Measurements from ENCODE around the gene SLC30A2. TPM values are rescaled to one million over a fixed set of nuclear protein-coding genes. Genes with fewer than 3 reads are reported as not detected.

SLC30A2 gene
- total RNA-seq, 1 donor from 2014 or later, result 0.17 TPM

DNA sequence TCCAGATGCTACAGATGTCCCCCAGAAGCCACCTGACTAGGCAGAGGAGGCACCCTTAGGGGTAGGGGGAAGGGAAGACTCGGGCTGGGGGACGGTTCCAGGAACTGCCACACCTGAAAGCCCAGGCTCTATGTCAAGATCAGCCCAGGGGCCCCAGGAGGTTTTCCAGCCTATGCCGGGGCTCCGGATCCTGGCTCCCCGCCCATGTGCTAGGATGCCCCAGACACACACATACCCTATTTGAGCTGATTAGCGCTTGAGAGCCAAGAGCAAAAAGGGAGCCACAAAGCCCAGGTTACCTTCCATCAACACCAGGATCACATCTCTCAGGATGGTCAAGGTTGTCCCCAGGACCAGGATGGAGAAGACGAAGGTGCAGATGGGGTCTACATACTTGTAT is 4.5 kb downstream of the SLC30A2 start:
- DNase-seq (ENCODE audit: low spot score, unreplicated experiment), result no peak
- H3K9me3 Mint-ChIP-seq (ENCODE audit: low read depth), result no peaks in the 10 kb centered on the region
- TF ChIP-seq, protein P1, sequence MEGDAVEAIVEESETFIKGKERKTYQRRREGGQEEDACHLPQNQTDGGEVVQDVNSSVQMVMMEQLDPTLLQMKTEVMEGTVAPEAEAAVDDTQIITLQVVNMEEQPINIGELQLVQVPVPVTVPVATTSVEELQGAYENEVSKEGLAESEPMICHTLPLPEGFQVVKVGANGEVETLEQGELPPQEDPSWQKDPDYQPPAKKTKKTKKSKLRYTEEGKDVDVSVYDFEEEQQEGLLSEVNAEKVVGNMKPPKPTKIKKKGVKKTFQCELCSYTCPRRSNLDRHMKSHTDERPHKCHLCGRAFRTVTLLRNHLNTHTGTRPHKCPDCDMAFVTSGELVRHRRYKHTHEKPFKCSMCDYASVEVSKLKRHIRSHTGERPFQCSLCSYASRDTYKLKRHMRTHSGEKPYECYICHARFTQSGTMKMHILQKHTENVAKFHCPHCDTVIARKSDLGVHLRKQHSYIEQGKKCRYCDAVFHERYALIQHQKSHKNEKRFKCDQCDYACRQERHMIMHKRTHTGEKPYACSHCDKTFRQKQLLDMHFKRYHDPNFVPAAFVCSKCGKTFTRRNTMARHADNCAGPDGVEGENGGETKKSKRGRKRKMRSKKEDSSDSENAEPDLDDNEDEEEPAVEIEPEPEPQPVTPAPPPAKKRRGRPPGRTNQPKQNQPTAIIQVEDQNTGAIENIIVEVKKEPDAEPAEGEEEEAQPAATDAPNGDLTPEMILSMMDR (IDR thresholded peaks at IDR 0.05; ENCODE audit: unreplicated experiment), result no peak
- peaks cover 2% of the 10 kb centered on the region for H3K4me1 Mint-ChIP-seq (ENCODE audit: low read depth)
- H3K27ac Mint-ChIP-seq, result no peak overlapping the region
- no peaks in the 10 kb centered on the region for H3K36me3 Mint-ChIP-seq (ENCODE audit: insufficient read depth)
- H3K27me3 Mint-ChIP-seq, result peaks cover 48% of the 10 kb centered on the region
- H3K4me3 Mint-ChIP-seq (ENCODE audit: low read depth), result no peak overlapping the region

DNA sequence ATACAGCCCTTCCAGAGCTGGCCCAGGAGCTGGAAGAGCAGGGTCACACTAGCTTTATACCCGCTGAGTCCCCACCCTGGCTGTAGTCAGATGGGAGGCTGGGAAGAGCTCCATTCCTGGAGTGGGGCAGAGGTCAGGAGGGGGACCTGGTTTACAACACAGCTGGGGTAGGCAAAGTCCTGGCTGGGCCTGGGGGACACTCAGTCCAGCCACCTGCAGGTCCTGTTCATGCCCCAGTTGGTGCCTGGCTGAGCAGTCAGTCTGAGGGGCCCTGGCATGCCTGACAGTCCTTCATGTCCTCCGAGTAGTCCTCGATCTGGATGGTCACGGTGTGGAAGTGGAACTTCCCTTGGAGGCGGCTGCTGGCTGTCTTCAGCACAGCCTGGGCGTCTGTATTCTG is 7.0 kb downstream of the SLC30A2 start:
- no peak overlapping the region for H3K4me3 Mint-ChIP-seq (ENCODE audit: low read depth)
- TF ChIP-seq, protein P1 (IDR thresholded peaks at IDR 0.05; ENCODE audit: unreplicated experiment), result no peak

DNA sequence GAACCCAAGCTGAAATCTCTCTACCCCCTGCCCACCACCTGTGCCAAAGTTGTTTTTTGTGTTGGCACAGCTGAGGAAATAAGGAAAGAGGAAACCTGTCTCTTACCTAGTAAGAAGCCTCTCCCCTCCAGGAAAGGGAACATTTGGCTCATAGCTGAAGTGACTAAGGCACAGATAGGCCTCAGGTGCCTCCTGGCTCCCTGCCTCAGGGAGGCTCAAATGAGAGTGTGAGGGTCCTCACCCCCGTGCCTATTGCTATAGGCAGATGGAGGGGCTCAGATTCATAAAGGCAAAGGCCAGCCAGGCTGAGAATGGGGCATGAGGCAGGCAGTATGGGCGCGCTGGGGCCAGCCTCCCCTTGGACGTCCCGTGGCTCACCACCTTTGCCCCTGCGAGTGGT is 7.4 kb downstream of the SLC30A2 start:
- Mint-ChIP-seq H3K9me3 (ENCODE audit: low read depth) (no peaks in the 10 kb centered on the region), H3K27me3 (peaks cover 37% of the 10 kb centered on the region), H3K4me1 (ENCODE audit: low read depth) (peaks cover 8% of the 10 kb centered on the region), H3K27ac (no peak overlapping the region), H3K4me3 (ENCODE audit: low read depth) (no peak overlapping the region), H3K36me3 (ENCODE audit: insufficient read depth) (no peaks in the 10 kb centered on the region)
- TF ChIP-seq, protein P1 (IDR thresholded peaks at IDR 0.05; ENCODE audit: unreplicated experiment), result no peak
- no peak for DNase-seq (ENCODE audit: low spot score, unreplicated experiment)

More for the DNA sequence above, 7.0 kb downstream of the SLC30A2 start:
- peaks cover 40% of the 10 kb centered on the region for H3K27me3 Mint-ChIP-seq
- peaks cover 8% of the 10 kb centered on the region for H3K4me1 Mint-ChIP-seq (ENCODE audit: low read depth)
- no peak for DNase-seq (ENCODE audit: low spot score, unreplicated experiment)
- no peaks in the 10 kb centered on the region for H3K9me3 Mint-ChIP-seq (ENCODE audit: low read depth)
- H3K36me3 Mint-ChIP-seq (ENCODE audit: insufficient read depth), result no peaks in the 10 kb centered on the region
- no peak overlapping the region for H3K27ac Mint-ChIP-seq

DNA sequence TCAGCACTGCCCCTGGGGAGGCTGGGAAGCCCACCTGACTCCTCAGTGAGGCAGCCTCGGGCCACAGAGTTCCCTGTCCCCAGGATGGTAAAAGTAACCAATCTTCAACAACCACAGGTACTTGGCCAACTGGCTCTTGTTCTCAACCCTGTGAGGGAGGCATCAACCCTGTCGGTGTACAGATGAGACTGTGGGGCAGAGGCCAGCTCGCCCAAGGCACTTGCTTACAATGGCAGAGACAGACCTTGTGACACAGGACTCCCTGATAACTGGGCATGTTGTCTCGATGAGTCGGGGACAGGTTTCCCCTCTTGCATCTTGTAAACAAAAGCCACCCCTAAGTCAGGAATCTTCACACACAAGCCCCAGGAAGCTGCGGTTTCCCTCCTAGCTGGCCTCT is 8.0 kb downstream of the SLC30A2 start:
- Mint-ChIP-seq H3K4me1 (ENCODE audit: low read depth) (peaks cover 8% of the 10 kb centered on the region), H3K27me3 (peaks cover 31% of the 10 kb centered on the region), H3K4me3 (ENCODE audit: low read depth) (no peak overlapping the region), H3K36me3 (ENCODE audit: insufficient read depth) (no peaks in the 10 kb centered on the region), H3K27ac (no peak overlapping the region), H3K9me3 (ENCODE audit: low read depth) (no peaks in the 10 kb centered on the region)
- TF ChIP-seq, protein P1 (IDR thresholded peaks at IDR 0.05; ENCODE audit: unreplicated experiment), result no peak
- DNase-seq (ENCODE audit: low spot score, unreplicated experiment), result no peak

DNA sequence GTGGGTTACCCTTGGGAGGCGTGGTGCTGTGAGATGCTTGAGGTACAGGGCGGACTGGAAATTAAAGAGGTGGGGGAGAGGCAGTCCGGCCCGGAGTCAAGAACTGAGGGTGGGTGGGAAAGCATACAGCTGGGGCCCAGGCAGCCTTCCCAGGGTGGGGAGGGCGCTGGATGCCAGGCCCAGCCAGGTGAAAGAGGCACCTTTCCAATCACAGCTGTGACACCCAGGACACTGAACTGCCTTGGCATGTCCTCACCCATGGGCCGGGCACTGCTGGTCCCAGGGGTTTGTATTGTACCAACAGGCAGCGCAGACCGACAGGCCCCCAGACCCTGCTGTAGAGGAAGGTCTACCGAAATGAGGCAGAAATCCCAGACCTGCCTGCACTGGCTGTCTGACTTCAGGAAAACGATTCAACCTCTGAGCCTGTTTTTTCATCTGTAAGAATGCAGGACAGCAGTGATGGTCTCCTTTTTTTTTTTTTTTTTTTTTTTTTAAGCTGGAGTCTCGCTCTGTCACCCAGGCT is 9.1 kb downstream of the SLC30A2 start:
- Mint-ChIP-seq H3K27ac (no peak overlapping the region), H3K4me3 (ENCODE audit: low read depth) (no peak overlapping the region), H3K27me3 (peaks cover 29% of the 10 kb centered on the region), H3K4me1 (ENCODE audit: low read depth) (peaks cover 8% of the 10 kb centered on the region), H3K9me3 (ENCODE audit: low read depth) (no peaks in the 10 kb centered on the region), H3K36me3 (ENCODE audit: insufficient read depth) (no peaks in the 10 kb centered on the region)
- TF ChIP-seq, protein P1 (IDR thresholded peaks at IDR 0.05; ENCODE audit: unreplicated experiment), result no peak
- DNase-seq (ENCODE audit: low spot score, unreplicated experiment), result no peak
